IPS-NIHi7 (cell line): ENCODE results near the gene DPT.
"Not testable (repeated sequence)": the region's sequence is repeated elsewhere in the genome, so short reads cannot be mapped to it uniquely, and the experiment has no call there.

Experiments used
- DNase-seq: peaks from one replicate; pipeline ENCODE4 v3.0.0; 2012; ENCODE audit warnings: mixed read lengths; ENCODE audit errors: extremely low spot score

The DPT gene

GRCh38 chr1:168728473-168729404, at the start of gene DPT:
Gene DPT, minus strand, starts transcription at chr1:168729206. Its CDS starts 32 bp downstream, at chr1:168729174.
- no peak for DNase-seq

- DNase-seq = no peak
These were observed 46.4 kb upstream of the DPT start for GRCh38 chr1:168775366-168775765.

GRCh38 chr1:168774241-168774640, 45.2 kb upstream of the DPT start:
- DNase-seq = no peak

GRCh38 chr1:168772428-168773060, 43.5 kb upstream of the DPT start:
- no peak for DNase-seq

- no peak for DNase-seq
These were observed 42.2 kb upstream of the DPT start for GRCh38 chr1:168771104-168771630.

GRCh38 chr1:168769893-168770292, 40.9 kb upstream of the DPT start:
- DNase-seq = not testable (repeated sequence)

- no peak for DNase-seq
These were observed 39.0 kb upstream of the DPT start for GRCh38 chr1:168767894-168768584.

- no peak for DNase-seq
These were observed 37.6 kb upstream of the DPT start for GRCh38 chr1:168766568-168766967.

- DNase-seq = no peak
These were observed 34.0 kb upstream of the DPT start for GRCh38 chr1:168763031-168763430.

GRCh38 chr1:168762473-168762872, 33.5 kb upstream of the DPT start:
- no peak for DNase-seq

- no peak for DNase-seq
These were observed 31.8 kb upstream of the DPT start for GRCh38 chr1:168760781-168761180.

GRCh38 chr1:168760241-168760640, 31.2 kb upstream of the DPT start:
- DNase-seq = no peak

GRCh38 chr1:168759077-168759476, 30.1 kb upstream of the DPT start:
- DNase-seq = no peak

GRCh38 chr1:168758503-168758902, 29.5 kb upstream of the DPT start:
- DNase-seq = no peak

GRCh38 chr1:168755800-168756418, 26.9 kb upstream of the DPT start:
- no peak for DNase-seq

- DNase-seq = no peak
These were observed 23.3 kb upstream of the DPT start for GRCh38 chr1:168752171-168752832.

GRCh38 chr1:168751195-168751650, 22.2 kb upstream of the DPT start:
- DNase-seq = no peak

- no peak for DNase-seq
These were observed 14.1 kb upstream of the DPT start for GRCh38 chr1:168742994-168743650.

- no peak for DNase-seq
These were observed 13.4 kb upstream of the DPT start for GRCh38 chr1:168742386-168742785.

GRCh38 chr1:168739908-168740307, 10.9 kb upstream of the DPT start:
- DNase-seq = no peak

GRCh38 chr1:168736520-168736919, 7.5 kb upstream of the DPT start:
- DNase-seq = no peak
